Posterior vena cava (tissue), 2 donors: Measurements from ENCODE around the gene VAMP8. TPM values are rescaled to one million over a fixed set of nuclear protein-coding genes. Genes with fewer than 3 reads are reported as not detected.
"Not testable (repeated sequence)": the region's sequence is repeated elsewhere in the genome, so short reads cannot be mapped to it uniquely, and the experiment has no call there.

Source experiments
- DNase-seq: peaks from one replicate; pipeline ENCODE4 v3.0.0-alpha.2; 2020; ENCODE audit warnings: low spot score
- intact Hi-C, 2 donors: fragments of 100-400 bp; cut with DNase I; formaldehyde crosslinking; loops; one replicate each; pipeline versions ENCODE4 v1.14.1 to v1.14.2; 2022 to 2023
- total RNA-seq, 2 donors: library from RNA; stranded (reverse); fragmentation: NEBNext Ultra II Directional; extraction: Animal tissue kit (Norgen Biotek cat#: 25700); gene quantifications; one replicate each; pipeline ENCODE4 v1.2.1, GENCODE V29; 2021
- donor health status: DM: yes; HTN: yes; CAD: no.
- donor health status: DM: yes; HTN: yes; CAD: no.

The VAMP8 gene
- total RNA-seq, 2 donors from 2014 or later: 29.7 to 54.9 TPM

- peak; percentile 2 for DNase-seq
- intact Hi-C loops: no loop called here
Observed at GRCh38 chr2:85605406-85606115, 28.2 kb downstream of the VAMP8 start.

GRCh38 chr2:85606116-85606455 lies 28.7 kb downstream of the VAMP8 start:
- intact Hi-C loops: no loop called here

GRCh38 chr2:85607268-85608215 lies 30.2 kb downstream of the VAMP8 start:
- no peak for DNase-seq
- intact Hi-C loops: no loop called here

More at GRCh38 chr2:85606116-85606455, 28.7 kb downstream of the VAMP8 start:
- DNase-seq: no peak

GRCh38 chr2:85611217-85611704 lies 33.9 kb downstream of the VAMP8 start:
- no peak for DNase-seq
- intact Hi-C loops: no loop called here

GRCh38 chr2:85611705-85612587 lies 34.6 kb downstream of the VAMP8 start, which contains the start of gene C2orf68:
Gene C2orf68 (minus strand): TSS chr2:85612066. CDS start chr2:85611984, 82 bp downstream.
- intact Hi-C loops: no loop called here
- peak; percentile 97 for DNase-seq

- DNase-seq: no peak
- intact Hi-C loops: no loop called here
Observed at GRCh38 chr2:85613717-85614515, 36.5 kb downstream of the VAMP8 start.

- DNase-seq, intact Hi-C loops: not testable (repeated sequence)
Observed at GRCh38 chr2:85614757-85615156, 37.4 kb downstream of the VAMP8 start.

GRCh38 chr2:85615413-85615728 lies 38.0 kb downstream of the VAMP8 start:
- no peak for DNase-seq
- intact Hi-C loops: no loop called here

- intact Hi-C loops, DNase-seq: not testable (repeated sequence)
Observed at GRCh38 chr2:85617723-85618122, 40.3 kb downstream of the VAMP8 start.

- intact Hi-C loops: no loop called here
- no peak for DNase-seq
Observed at GRCh38 chr2:85619617-85620016, 42.2 kb downstream of the VAMP8 start.

GRCh38 chr2:85621338-85621737 lies 44.0 kb downstream of the VAMP8 start:
- intact Hi-C loops: no loop called here
- no peak for DNase-seq

GRCh38 chr2:85623991-85624390 lies 46.6 kb downstream of the VAMP8 start:
- intact Hi-C loops: no loop called here
- no peak for DNase-seq

- intact Hi-C loops: no loop called here
Observed at GRCh38 chr2:85628658-85629057, 51.3 kb downstream of the VAMP8 start.

GRCh38 chr2:85631316-85631715 lies 53.9 kb downstream of the VAMP8 start:
- intact Hi-C loops: loop anchor here in 1 of 2 donors (10.0 kb wide), 1 partner anchor 173 kb away; no protein-coding TSS in a partner anchor
- no peak for DNase-seq

More at GRCh38 chr2:85628658-85629057, 51.3 kb downstream of the VAMP8 start:
- DNase-seq: no peak

Other genes with a start within 250 kb of the VAMP8 start
- 100 to 1,000 TPM in 1 of 2 donors, 10 to 100 TPM in 1; 87.2 to 107 TPM for gene TGOLN2, start 249.6 kb upstream of the VAMP8 start, total RNA-seq
- gene RETSAT, start 223.1 kb upstream of the VAMP8 start, total RNA-seq: 10 to 100 TPM; 29.2 TPM
- gene ELMOD3, start 222.8 kb upstream of the VAMP8 start, total RNA-seq: 10 to 100 TPM; 11.2 to 13.1 TPM
- 10 to 100 TPM; 56.6 to 72.1 TPM for gene CAPG, start 167.2 kb upstream of the VAMP8 start, total RNA-seq
- not detected for gene SH2D6, start 158.9 kb upstream of the VAMP8 start, total RNA-seq
- gene MAT2A, start 38.4 kb upstream of the VAMP8 start, total RNA-seq: 100 to 1,000 TPM; 233 to 277 TPM
- gene GGCX, start 16.1 kb upstream of the VAMP8 start, total RNA-seq: 10 to 100 TPM; 26.3 to 31.2 TPM
- 10 to 100 TPM; 79.9 to 96.2 TPM for gene VAMP5, start 6.8 kb downstream of the VAMP8 start, total RNA-seq
- gene RNF181, start 18.2 kb downstream of the VAMP8 start, total RNA-seq: 10 to 100 TPM; 88.3 to 99.2 TPM
- 10 to 100 TPM; 18.3 to 18.5 TPM for gene TMEM150A, start 25.1 kb downstream of the VAMP8 start, total RNA-seq
- 10 to 100 TPM; 15.8 to 18.4 TPM for gene C2orf68, start 34.5 kb downstream of the VAMP8 start, total RNA-seq
- 10 to 100 TPM; 32.7 to 33.0 TPM for gene USP39, start 38.6 kb downstream of the VAMP8 start, total RNA-seq
- gene SFTPB, start 90.6 kb downstream of the VAMP8 start, total RNA-seq: 1 to 10 TPM in 1 of 2 donors, not detected in 1; 1.7 TPM
- 1 to 10 TPM; 2.4 to 5.3 TPM for gene GNLY, start 116.8 kb downstream of the VAMP8 start, total RNA-seq
- gene ATOH8, start 176.4 kb downstream of the VAMP8 start, total RNA-seq: 10 to 100 TPM; 16.6 to 17.5 TPM